K562 (cell line): Measurements from ENCODE around the gene HELLS. TPM values are rescaled to one million over a fixed set of nuclear protein-coding genes. Genes with fewer than 3 reads are reported as not detected.
A peak's percentile ranks its signal among the peaks of the same experiment; 100 is the strongest.

ENCODE experiments used
- KLF10 ChIP-seq: fragments of 250-450 bp; sonication (Bioruptor Pico); IDR thresholded peaks from 2 replicates; pipeline ENCODE4 v1.6.1; 2021; ENCODE audit warnings: matching md5 sums
- NCOR1 ChIP-seq: fragments of 450-650 bp; IDR thresholded peaks from 2 replicates; pipeline ENCODE4 v1.6.1; 2016; ENCODE audit warnings: mild to moderate bottlenecking, moderate library complexity
- ZNF184 ChIP-seq: sonication (generic); formaldehyde crosslinking; IDR thresholded peaks from 2 replicates; pipeline ENCODE4 v1.5.0; 2020; ENCODE audit warnings: missing genetic modification reagents
- ZNF77 ChIP-seq: fragments of 250-450 bp; sonication (Bioruptor Pico); IDR thresholded peaks from 2 replicates; pipeline ENCODE4 v1.5.0; 2020
- ZZZ3 ChIP-seq: fragments of 450-650 bp; IDR thresholded peaks from 2 replicates; pipeline ENCODE4 v1.6.1; 2016; ENCODE audit warnings: antibody characterized with exemption, mild to moderate bottlenecking, moderate library complexity
- polyA plus RNA-seq, 8 experiments: library from polyadenylated mRNA; depleted of rRNA in 4 of 8; stranded (reverse) in 5 of 8; unstranded in 3 of 8; fragments of >200 nt; fragmentation: Nextera tagmentation in 2 of 8; fragmentation: Illumina TruSeq in 1 of 8; extraction: Ambion mirVana in 2 of 8; extraction: Trizol in 1 of 8; gene quantifications; 2 replicates each; pipeline versions ENCODE4 v1.2.1 to v1.2.3, GENCODE V29; 2011 to 2014; ENCODE audit warnings: inconsistent platforms in 1 of 8, missing spikeins in 1 of 8
- total RNA-seq, 7 experiments: library from RNA; depleted of rRNA in 6 of 7; stranded (reverse); fragments of >200 nt in 6 of 7; fragmentation: Illumina TruSeq in 2 of 7; extraction: Trizol in 2 of 7; gene quantifications; 2 replicates each; pipeline versions ENCODE4 v1.2.1 to v1.2.3, GENCODE V29; 2011 to 2021; ENCODE audit warnings: low replicate concordance in 1 of 7
- TF ChIP-seq, protein P1 (sequence below), 2 experiments: IDR thresholded peaks; 2 replicates each; pipeline ENCODE4 v1.6.1; 2011; ENCODE audit warnings: borderline replicate concordance in 1 of 2, control low read depth in 1 of 2, low read depth in 1 of 2, low read length in 1 of 2, mild to moderate bottlenecking in 1 of 2, mixed read lengths in 1 of 2, moderate library complexity in 1 of 2; ENCODE audit not compliant: insufficient read depth in 1 of 2, insufficient read length in 1 of 2, poor library complexity in 1 of 2, severe bottlenecking in 1 of 2; ENCODE audit errors: extremely low read depth in 1 of 2
- TF ChIP-seq, protein P2 (sequence below): fragments of 200-800 bp; sonication (Bioruptor generic); IDR thresholded peaks from 2 replicates; pipeline ENCODE4 v1.6.1; 2017; ENCODE audit warnings: missing genetic modification characterization, missing compliant biosample characterization
- TF ChIP-seq, protein P3 (sequence below): sonication (generic); formaldehyde crosslinking; IDR thresholded peaks from 2 replicates; pipeline ENCODE4 v1.8.0; 2022; ENCODE audit warnings: mild to moderate bottlenecking, missing genetic modification reagents

Gene HELLS
- total and polyA plus RNA-seq, 9 of the 15 experiments (the other 6 are each of a cell fraction or from before 2014, with no cell fraction given) = 8.8 to 52.1 (median 24.7) TPM

DNA sequence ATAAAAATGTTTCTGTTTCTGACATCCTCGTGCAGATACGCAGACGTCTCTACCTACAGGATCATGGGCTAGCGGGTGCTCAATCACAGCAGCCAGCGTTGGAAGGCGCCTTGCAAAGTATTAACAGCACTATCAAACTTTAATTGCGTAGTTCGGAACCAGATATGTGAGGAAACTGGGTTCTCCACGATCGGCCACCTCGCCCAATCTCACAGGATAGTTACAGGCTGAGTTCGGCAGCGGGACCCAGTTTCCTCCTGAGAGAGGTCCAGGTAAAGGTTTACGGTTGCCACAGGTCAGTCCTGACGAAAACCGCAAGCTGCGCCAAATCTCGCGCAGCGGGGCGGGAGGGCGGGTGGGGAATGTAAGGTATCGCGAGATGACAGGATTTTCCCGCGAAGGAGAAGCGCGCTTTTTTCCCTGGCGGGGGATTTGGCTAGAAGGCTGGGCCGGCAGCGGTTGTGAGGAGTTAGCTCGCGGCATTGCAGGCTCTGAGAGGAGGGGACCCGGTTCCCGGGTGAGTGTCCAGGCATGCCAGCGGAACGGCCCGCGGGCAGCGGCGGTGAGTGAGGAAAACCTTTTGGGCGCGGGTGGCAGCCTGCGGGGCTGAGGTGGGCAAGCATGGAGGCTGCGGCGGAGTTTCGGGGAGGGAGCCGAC is at the start of gene HELLS (continued):
- TF ChIP-seq KLF10 (CRISPR knock-in tag) (no peak), ZNF77 (no peak), NCOR1 (no peak), ZZZ3 (peak; percentile 77), ZNF184 (CRISPR knock-in tag) (no peak)
- TF ChIP-seq, protein P1, sequence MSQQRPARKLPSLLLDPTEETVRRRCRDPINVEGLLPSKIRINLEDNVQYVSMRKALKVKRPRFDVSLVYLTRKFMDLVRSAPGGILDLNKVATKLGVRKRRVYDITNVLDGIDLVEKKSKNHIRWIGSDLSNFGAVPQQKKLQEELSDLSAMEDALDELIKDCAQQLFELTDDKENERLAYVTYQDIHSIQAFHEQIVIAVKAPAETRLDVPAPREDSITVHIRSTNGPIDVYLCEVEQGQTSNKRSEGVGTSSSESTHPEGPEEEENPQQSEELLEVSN (IDR thresholded peaks at IDR 0.05; ENCODE audit: borderline replicate concordance in 1 of 2, extremely low read depth in 1 of 2, insufficient read depth in 1 of 2, insufficient read length in 1 of 2, low read depth in 1 of 2, low read length in 1 of 2, poor library complexity in 1 of 2, severe bottlenecking in 1 of 2) = peak in 1 of 2 experiments; percentile 37
- TF ChIP-seq, protein P2, sequence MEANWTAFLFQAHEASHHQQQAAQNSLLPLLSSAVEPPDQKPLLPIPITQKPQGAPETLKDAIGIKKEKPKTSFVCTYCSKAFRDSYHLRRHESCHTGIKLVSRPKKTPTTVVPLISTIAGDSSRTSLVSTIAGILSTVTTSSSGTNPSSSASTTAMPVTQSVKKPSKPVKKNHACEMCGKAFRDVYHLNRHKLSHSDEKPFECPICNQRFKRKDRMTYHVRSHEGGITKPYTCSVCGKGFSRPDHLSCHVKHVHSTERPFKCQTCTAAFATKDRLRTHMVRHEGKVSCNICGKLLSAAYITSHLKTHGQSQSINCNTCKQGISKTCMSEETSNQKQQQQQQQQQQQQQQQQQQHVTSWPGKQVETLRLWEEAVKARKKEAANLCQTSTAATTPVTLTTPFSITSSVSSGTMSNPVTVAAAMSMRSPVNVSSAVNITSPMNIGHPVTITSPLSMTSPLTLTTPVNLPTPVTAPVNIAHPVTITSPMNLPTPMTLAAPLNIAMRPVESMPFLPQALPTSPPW = peak; percentile 89
- TF ChIP-seq, protein P3, sequence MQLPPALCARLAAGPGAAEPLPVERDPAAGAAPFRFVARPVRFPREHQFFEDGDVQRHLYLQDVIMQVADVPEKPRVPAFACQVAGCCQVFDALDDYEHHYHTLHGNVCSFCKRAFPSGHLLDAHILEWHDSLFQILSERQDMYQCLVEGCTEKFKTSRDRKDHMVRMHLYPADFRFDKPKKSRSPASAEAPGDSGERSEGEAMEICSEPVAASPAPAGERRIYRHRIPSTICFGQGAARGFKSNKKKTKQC (CRISPR knock-in tag) = peak; percentile 46; the same call in 1 of the 2 replicates
